Eye (tissue), 1 donor: ENCODE measurements around the gene CCDC138.

Experiments used
- DNase-seq: peaks from one replicate; pipeline ENCODE4 v3.0.0-alpha.2; 2015

CCDC138 gene

DNA sequence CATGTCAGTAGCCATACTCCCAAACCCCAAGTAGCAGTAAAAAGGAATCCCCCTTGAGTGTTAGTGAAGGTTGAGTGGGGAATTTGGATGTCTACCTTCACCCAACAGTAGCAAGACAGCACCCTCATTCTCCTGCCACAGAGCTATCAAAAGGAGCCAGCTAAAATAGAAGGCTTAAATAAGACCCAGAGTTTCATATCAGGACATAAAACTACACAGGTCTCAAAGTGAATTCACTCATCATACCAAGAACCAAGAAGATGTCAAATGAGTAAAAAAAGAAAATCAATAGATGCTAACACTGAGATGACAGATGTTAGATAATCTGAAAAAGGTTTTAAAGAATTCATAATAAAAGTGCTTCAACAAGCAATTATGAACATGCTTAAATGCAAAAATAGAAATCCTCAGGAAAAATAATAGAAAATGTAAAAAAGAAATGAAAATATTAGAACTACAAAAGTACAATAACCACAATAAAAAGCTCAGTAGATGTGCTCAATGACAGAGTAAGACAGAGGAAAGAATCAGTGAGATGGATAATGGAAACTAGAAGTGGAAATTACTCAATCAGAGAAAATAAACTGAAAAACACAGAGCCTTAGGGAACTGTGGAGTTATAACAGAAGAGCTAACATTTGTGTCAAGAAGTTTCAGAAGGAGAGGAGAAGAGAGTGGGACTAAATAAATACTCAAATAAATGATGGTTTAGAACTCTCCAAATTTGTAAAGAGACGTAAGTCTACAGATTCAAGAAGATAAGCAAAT, 111.9 kb downstream of the CCDC138 start:
- DNase-seq, result no peak

DNA sequence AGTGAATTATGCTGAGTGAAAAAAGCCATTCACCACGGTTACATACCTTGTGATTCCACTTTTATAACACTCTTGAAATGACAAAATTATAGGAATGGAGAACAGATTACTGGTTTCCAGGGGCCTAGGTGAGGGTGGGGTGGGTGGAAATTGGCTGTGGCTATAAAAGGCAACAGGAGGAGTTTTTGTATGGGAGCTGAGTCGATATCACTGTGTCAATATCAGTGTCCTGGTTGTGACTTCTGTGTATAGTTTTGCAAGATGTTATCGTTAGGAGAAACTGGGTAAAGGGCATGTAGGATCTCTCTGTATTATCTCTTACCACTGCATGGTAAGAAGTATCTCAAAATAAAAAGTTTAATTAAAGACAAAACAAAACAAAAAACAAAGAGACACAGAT, 118.1 kb downstream of the CCDC138 start:
- DNase-seq, result no peak

DNA sequence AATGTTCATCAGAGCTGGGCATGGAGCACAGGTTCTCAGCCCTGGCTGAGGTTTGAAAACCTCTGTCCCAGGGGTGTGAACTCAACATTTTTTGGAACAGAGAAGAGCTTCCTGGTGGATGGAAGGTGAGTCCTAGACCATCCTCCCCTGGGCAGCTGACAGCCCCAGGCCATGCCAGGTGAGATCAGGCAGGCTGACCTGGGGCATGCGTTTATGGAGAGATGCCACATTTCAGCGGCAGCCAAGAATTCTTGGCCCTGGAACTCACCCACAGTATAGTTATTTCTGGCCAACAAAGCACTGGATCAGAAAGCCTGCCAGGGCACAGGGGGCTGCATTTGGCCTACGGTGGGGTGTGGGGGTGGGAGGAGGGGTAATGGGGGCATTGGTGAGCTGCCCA, 118.6 kb downstream of the CCDC138 start:
- DNase-seq, result no peak

DNA sequence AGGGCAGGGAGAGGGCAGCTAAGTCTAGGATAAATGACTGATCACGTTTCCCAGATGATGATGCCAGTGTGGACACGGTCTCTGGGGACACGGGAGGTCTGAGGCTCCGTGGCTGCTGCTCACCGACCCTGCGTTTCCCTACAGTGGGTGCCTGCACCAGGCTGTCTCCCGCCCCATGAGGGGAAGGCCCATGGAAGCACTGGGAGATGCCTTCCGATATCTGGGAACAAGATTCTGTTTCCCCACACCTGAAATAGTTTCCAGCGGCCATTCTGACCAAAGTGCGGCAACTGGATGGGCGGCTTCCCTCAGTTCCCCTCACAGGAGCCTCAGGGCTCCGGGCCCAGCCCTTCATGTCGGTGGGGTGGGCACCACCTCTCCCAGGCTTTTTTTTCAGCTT, 119.3 kb downstream of the CCDC138 start:
- no peak for DNase-seq

DNA sequence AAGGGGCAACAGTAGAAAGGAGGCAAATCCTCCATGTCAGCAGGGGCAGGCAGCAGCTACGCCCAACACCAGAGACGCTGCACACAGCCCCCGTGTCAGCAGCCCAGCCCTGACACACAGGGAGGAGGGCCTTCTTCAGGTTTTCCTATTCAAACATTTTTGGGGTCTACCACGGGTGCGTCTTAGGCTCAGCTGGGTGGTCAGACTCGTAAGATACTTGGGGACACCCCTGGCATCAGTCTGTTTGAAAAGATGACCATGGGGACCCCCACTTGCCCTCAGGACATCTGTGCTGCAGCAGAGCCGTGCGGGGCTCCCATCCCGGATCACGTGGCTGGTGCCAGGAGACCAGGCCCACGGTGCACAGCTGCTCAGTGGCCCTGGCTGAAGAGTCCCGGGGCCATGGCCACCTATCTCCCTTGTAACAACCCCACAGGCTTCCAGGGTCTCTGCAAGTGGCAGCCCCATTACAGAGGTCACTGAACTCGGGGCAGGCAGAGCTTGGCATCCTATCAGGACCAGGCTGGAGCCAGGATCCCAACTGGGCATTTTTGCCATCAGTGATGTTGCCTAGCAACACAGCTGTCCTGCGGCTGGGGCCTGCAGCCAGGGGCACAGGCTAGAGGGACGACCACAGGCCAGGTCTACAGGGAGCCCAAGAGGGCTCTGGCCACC, 120.0 kb downstream of the CCDC138 start:
- DNase-seq, result no peak

DNA sequence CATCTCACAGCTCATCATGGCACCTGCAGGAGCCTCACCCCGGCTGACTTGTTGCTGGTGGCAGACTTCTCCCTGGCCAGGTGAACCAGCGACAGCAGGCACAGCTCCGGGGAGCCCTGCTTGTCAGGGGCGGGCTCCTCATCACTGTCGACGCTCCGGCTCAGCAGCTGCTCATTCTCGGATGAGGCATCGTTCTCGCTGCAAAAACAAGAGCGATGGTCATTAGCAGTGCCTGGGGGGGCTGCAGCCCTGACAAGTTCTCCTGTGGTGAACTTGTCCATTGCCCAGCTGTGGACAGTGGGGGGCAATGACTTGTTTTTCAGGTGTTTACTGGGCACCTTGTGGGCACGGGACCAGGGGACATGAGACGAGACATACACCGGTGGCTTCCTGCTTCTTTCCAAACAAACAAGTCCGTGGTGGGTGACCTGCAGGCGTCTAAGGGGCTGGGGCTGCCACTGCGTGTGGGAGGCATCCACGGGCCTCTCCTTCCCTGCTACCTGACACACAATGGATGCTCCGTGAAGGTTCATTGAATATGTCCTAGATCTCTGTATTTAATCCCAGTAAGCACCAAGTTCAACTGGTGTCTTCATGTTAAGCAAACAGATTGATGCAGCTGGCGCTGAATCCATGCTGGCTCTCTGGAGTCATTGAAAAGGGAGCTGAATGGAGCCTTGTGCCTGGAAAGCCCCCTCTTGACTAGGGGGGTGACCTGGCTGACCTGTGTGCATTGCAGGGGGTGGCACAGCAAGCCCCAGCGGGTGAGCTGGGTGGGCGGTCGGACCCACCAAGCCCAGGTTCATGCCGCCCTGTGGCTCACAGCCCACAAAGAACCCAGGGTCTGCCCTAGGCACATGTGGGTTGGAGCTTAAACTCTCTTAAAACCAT, 121.5 kb downstream of the CCDC138 start:
- DNase-seq, result no peak

DNA sequence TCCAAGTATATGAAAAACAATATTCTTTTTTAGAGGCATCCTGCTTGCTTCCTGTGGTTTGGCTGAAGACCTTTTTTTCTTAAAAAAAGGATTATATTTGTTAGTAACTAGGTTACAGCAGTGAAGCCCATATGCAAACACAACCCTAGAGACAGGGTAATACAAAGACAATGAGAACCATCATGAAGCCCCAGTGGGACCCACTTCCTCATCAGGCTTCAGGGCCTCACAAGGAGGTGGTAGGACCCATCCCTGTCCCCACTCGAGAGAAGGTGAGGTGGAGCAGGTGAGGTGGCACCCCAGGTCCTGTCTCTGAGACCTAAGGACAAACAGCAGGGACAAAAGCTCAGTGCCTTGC, 122.1 kb downstream of the CCDC138 start:
- no peak for DNase-seq

DNA sequence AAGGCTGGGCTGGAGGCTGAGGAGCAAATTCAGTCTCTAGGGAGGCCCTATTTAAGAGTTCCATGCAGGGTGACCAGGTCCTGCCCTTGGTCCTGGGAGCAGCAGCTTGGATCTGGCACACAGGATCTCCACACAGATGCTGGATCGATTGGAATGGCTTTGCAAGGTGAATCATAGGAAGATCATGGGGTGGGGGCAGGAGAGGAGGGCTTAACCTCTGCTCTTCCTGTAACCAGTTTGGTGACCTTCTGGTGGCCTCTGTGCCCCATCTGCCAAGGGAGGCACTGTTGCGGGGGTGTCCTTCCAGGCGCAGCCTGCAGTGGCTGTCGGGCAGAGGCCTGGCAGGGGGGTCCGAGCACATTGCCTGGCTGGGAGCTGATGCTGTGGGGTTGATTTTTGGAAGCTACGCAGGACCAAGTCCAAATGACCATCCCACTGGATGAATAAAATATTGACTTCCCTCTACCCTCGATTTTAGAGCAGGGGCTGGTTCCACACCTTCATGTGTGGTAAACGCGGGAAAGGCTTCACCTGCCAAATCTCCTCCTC, 122.8 kb downstream of the CCDC138 start:
- no peak for DNase-seq

DNA sequence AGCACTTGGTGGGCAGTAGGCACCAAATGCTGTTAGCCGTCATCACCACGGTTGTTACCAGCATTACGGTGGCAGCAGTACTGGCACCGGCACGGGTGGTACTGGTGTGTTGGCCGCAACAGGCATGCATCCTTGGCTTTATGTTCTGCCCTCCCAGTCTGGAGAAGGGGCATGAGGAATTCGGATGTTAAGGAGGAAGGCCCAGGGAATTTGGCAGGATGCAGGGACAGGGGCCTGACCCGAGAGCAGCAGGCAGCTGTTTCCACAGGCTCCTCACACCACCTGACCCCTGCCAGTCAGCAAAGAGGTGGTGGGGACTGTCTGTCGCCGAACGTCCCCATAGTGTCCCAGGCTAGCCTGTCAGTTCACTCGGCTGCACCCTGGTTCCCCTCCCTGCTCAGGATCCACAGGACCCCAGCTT, 123.5 kb downstream of the CCDC138 start:
- DNase-seq, result no peak

DNA sequence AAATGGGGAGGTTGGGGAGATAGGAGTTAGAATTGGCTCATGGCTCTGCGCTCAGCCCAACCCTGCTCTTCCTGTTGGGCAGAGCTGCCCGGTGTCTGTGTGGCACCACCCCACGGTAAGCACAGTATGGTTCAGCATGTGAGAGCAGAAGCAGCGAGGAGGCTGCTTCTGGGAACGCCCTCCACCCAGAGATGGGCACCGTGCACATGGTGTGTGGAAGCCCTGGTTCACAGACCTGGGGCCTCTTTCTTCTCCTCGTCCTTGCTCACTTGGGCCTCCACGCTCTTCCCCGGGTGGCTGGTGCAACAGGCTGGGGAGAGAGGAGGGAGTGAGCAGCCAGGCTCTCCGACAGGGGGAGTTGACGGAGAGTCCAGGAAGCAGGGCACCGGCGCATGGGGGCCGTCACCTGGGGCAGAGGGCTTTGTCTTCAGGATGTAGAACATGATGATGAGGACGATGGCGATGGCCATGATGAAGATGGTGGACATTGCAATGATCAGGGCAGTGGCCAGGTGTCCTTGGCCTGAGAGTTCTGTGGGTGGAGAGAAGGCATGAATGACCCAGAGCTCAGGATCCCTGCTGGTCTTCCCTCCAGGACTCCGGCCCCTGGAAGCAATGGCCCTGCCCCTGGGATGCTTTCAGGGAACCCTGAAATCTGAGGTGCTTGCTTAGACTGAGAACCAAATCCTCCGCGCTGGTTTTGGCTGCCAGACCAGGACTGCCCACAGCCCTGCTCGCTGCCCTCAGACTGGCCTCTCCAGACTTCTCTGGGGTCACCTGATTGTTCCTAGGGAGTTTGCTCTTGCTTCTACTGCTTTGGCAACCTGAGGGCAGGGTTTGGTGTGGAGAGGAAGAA, 124.2 kb downstream of the CCDC138 start:
- DNase-seq, result no peak

DNA sequence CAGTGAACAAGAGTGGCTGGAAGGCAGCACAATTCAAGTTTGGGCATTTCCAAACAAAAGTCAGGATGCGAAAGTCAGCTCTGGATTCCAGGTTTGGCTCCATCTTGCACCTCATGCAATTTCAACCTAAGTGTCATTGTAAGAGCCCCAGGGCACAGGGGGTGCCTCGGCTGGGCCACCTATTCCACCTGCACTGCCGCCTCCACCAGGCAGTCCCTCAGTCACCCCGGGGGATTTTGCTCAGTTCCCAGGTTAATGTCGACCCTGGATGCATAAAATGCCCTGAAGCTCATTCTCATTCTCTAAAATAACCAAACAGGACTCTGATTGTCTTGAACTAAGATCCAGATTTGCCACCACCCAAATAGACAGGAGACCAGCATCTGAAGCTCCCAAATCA, 124.8 kb downstream of the CCDC138 start:
- no peak for DNase-seq

DNA sequence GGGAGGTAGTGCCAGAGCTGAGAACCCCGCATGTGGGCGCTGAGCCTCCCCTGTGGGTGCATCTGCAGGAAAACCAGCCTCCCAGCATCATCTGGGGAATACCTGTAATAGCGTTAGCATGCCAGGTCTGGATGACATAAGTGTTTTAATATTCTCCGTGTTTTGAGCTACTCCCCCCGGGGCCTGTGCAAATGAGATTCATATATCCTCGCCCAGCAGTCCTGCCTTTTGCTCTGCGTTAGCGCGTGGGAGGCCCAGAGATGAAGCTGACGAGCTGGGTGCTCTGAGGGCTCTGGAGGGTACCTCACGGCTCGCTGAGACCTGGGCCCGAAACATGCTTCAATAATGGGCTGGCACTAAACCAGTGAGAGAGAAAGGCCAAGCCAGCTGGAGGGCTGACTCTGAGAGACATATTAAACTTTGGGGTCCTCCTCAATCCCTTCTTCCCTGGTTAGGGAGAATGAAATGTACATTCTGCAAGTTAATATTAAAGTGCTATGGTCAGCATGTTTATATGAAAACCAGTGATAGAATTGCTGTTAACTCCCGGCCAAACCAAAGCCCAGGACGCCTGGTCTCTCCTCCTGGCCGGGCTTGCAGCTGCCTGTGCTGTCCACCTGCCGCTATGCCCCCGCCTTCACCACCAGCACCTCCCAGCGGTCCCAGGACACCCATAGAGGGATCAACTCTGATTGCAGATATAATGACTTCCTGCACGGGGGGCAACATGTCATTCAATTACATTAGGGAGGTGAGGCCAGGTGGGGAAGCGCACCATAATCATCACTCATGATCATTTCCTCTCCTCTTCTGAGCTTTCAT, 125.4 kb downstream of the CCDC138 start:
- no peak for DNase-seq

DNA sequence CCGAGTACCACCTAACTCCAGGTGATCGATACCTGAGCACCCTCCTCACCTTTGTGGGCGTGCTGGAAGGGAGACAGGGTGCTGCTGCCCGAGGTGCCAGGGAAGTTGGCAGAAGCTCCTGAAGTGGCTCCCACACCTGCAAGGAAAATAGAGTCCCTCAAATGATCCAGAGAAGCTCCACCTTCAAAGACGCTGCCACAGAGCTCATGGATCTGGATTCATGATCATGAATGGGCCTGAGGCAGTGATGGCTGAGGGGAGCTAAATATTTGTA, 126.0 kb downstream of the CCDC138 start:
- DNase-seq, result no peak

DNA sequence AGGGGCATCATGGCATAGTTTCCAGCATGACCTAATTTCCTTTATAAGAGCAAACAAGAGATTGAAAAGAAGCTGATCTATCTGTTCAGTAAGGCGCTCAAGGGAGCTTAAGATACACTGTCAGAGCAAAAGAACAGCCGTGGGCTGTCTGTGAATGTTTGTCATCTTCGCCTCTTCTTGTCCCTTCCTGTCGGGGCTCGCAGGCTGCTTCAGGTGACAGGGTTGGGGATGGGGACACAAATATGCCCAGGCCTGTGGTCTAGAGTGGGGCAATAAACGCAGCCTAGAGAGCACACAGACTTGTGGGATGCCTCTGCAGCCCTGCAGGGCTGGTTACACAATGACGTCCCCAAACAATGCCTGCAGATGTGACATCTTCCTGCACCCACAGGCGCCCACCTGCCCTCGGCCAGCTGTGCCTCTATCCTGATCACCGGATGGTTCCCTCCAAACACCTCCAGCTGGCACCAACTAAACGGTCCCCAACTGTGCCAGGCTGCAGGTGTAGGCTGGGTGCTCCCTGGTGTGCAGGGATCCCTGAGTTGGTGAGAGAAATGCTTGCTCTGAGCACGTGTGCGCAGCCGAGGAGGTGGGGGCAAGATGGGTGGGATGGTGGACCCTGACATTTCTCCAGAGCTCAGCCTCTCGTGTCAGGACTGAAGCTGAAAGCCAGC, 129.7 kb downstream of the CCDC138 start:
- no peak for DNase-seq

DNA sequence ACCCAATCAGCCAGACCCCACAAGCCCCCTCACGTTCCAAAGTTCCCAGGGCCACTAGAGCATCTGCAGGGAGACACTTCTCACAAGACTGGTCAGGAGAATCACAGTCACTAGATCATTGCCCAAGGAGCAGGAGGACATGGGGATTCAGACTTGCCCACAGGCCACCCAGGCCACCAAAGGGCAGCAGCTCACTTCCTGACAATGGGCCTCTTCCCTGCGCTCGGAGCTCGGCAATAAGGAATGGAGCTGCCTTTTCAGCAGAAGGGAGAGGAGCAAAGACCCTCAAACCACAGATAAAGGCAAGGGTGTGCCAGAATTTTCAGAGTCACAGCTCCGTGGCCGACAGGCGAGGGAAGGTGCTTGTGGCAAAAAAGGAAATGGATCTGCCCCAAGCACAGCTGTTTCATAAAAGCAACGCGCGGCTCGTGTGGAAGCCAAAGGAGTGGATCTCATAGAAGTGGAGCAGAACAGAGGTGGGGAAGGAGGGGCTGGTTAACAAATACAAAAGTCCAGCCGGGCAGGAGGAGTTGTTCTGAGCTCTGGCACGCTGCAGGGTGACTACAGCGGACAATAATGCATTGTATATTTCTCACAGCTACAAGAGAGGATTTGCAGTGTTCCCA, 130.3 kb downstream of the CCDC138 start:
- DNase-seq, result no peak

DNA sequence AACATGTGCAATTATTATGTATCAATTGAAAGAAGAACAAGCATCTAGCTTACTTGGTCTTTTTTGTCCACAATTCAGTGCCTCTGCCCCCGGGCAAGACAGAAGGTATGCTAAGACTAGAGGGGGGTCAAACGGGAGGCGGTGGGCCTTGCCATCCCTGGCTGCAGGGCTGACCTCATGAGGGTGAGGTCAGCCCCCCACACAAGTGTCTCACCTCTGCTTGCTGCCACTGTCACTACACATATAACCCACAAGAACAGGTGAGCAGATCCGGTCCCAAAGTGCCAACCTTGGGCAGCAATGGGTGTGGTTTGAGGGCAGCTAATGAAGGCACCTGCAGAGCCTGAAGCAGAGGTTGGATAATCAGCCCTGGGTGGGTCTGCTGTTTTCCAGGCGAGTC, 131.0 kb downstream of the CCDC138 start:
- no peak for DNase-seq

DNA sequence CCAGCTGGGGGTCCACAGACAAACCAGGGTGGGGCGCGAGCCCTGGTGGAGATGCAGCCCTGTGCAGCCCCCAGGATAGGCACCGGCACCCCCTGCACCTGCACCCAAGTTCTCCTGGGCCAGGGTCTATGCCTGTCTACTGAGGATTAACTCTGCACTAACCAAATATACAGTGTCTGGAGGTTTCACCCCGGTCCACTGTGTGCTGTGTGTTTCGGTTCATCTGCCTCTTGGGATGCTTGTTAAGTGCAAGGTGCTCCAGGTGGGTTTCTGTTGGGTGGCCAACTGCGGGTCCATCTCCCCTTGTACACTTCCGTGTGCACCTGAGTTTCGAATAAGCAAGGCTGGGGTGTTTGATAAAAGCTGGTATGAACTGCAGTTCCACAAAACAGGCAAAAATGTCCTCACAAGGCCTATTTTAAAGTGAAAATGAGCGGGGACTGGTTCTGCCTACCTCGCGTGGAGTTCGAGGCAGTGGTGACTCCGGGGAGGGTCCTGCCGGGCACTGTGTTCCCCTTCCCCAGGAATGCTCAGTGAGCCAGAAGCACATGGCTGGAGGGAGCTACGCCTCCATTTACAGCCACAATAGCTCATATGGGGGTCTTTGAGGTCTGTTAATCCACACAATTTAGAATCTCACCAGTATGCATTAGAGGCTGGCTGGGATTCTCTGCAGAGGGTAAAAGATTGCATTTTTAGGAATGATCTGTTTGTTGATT, 131.7 kb downstream of the CCDC138 start:
- no peak for DNase-seq

DNA sequence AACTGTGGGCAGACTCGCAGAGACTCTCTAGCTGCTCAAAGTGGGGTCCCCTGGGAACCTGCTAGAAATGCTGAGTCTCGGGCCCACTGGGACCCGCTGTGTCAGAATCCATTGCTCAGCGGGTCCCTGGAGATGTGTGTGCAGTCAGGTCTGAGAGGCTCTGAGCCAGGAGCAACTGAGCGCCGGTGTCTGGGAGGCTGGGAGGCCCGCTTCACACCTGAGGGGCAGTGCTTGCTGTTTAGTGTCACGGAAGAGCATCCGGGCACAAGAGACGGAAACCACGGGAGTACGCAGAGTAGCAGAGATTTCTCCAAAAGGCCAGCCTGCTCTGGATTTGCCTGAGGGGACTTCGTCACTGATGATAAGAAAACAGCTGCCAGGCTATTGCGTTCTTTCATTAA, 132.4 kb downstream of the CCDC138 start:
- no peak for DNase-seq

DNA sequence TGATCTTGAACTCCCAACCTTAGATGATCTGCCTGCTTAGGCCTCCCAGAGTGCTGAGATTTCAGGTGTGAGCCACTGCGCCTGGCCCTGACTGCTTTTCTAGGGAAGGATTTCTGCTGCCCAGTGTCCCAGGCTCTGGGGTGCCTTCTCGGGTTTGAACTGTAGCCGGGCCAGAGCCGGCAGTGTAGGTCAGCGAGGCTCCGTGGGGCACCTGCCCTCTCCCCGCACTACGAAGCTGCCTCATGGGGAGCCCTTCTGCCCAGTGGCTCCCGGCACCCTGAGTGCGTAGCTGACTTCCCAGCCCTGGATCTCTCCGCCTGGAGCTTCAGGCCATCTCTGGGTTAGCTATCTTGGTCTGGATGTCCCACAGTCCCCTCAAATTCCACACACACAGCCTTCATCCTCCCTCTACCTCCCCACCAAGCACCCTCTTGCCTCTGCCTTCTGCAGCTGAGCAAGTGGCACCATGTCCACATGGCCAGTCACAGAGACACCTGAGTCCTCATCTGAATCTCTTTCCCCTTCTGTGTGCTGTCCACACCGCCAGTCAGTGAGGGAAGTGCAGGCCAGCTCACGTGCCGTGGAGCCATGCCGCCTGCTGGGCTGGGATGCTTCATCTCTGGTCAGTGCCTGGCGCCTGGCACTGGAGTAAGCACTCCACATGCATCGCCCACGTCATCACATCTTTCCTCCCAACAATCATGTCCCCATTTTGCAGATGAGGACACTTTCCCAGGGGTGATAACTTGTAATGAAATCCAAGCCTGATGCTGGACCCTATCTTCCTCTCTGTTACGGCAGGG, 133.2 kb downstream of the CCDC138 start:
- DNase-seq, result no peak
